22Rv1 (cell line): ENCODE data around the gene ERP44.

Experiments
- ZFX ChIP-seq: fragments of 450-650 bp; IDR thresholded peaks from 2 replicates; pipeline ENCODE4 v1.6.1; 2017; ENCODE audit warnings: antibody characterized with exemption, borderline replicate concordance
- TF ChIP-seq, protein P1 (sequence below): fragments of 450-650 bp; IDR thresholded peaks from 2 replicates; pipeline ENCODE4 v1.5.1; 2017; ENCODE audit warnings: mild to moderate bottlenecking

DNA sequence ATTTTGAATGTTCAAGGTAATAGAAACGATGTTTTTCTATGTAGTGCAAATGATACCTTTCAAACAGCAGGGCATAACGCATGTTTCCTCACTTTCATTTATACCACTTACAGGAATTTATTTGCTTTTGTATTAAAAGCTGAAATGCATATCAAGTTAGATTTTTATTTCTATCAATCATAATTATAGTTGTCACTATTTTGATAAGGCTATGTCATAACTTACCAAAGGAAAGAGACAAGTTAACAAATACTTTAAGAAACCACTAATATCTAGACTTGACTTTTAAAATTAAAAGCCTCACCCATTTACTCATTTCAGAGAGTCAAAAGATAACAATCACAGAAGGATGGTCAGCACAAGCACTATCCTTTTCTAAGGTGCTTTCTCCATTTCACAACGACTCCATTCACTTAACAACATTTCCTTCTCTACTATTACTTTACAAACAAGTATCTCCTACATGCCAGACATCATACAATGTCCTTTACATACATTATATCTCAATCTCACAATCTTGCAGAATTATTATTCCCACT lies 12.6 kb downstream of the ERP44 start:
- TF ChIP-seq, protein P1, sequence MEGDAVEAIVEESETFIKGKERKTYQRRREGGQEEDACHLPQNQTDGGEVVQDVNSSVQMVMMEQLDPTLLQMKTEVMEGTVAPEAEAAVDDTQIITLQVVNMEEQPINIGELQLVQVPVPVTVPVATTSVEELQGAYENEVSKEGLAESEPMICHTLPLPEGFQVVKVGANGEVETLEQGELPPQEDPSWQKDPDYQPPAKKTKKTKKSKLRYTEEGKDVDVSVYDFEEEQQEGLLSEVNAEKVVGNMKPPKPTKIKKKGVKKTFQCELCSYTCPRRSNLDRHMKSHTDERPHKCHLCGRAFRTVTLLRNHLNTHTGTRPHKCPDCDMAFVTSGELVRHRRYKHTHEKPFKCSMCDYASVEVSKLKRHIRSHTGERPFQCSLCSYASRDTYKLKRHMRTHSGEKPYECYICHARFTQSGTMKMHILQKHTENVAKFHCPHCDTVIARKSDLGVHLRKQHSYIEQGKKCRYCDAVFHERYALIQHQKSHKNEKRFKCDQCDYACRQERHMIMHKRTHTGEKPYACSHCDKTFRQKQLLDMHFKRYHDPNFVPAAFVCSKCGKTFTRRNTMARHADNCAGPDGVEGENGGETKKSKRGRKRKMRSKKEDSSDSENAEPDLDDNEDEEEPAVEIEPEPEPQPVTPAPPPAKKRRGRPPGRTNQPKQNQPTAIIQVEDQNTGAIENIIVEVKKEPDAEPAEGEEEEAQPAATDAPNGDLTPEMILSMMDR = no peak
- TF ChIP-seq ZFX = no peak
